Central memory CD4-positive, alpha-beta T cell (primary cell): ENCODE data around the gene PTPN23.
"Not testable (repeated sequence)": the region's sequence is repeated elsewhere in the genome, so short reads cannot be mapped to it uniquely, and the experiment has no call there.

Experiments
- DNase-seq: peaks from one replicate; pipeline ENCODE4 v3.0.0; 2022

Gene PTPN23

GRCh38 chr3:47452453-47453215 is 71.8 kb downstream of the PTPN23 start:
- DNase-seq, result no peak

DNA sequence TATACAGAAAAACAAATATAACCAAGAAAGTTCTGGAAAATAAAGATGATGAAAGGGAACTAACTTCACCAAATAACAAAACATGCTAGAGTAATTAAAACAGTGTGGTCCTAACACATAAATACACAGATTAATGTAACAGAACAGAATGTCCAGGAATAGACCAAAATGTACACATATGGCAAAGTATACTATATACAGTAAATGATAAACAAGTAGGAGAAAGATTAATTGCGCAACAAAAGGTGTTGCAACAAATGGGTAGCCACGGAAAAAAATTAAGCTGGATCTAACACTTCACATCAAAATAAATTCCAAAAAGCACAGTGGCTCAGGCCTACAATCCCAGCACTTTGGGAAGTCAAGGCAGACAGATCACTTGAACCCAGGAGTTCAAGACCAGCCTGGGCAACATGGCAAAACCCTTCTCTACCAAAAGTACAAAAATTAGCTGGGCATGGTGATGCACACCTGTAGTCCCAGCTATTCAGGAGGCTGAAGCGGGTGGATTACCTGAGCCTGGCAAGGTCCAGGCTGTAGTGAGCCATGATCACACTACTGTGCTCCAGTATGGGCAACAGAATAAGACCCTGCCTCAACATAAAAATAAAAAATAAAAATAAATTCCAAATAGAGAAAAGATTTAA is 75.1 kb downstream of the PTPN23 start:
- no peak for DNase-seq

DNA sequence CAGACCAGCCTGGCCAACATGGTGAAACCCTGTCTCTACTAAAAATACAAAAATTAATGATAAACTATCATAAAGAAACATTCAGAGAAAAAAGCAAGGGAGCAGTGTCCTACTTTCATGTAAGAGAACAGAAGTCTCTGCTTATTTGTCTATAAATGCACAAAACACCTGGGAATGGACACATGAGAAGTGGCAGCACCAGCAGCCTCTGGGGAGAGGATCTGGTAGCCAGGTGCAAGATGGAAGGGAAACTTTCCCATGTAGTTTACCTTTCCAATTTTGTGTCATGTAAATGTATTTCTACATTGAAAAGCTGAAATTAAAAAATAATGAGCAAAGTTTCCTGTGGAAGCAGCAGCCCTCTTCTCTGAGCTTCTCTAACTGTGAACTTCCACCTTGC is 76.2 kb downstream of the PTPN23 start:
- DNase-seq, result no peak

DNA sequence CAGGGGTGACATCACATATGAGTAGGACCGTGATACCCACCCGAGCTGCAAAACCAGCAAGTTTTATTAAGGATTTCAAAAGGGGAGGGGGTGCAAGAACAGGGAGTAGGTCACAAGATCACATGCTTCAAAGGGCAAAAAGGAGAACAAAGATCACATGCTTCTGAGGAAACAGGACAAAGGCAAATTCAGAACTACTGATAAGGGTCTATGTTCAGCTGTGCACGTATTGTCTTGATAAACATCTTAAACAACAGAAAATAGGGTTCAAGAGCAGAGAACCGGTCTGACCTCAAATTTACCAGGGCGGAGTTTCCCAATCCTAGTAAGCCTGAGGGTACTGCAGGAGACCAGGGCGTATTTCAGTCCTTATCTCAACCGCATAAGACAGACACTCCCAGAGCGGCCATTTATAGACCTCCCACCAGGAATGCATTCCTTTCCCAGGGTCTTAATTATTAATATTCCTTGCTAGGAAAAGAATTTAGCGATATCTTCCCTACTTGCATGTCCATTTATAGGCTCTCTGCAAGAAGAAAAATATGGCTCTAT is 78.8 kb downstream of the PTPN23 start:
- DNase-seq, result not testable (repeated sequence)
